ENCODE results near the gene ZBED2.

DNA sequence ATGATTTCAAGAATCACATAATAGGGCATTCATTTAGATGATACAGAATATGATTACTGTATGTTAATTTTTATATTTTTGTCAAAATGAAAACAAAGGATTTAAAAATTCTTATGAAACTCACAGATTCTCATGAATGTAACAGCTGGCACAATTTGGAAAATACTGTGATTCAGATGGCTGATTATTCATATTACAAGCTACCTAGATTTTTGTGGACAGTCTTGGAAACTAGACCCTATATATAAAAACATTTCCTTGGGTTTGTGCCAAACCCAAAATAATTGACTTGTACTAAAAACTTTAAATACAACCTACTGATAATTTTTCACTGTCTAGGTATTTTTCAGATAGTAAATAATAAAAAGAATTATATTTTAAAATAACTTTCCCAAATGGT, 26.2 kb downstream of the ZBED2 start:
- TF ChIP-seq JUN (IDR thresholded peaks at IDR 0.05): no peak
- no peak for TF ChIP-seq EP300 (IDR thresholded peaks at IDR 0.05)
- TF ChIP-seq PBX3 (IDR thresholded peaks at IDR 0.05): no peak
- TF ChIP-seq, protein P1, sequence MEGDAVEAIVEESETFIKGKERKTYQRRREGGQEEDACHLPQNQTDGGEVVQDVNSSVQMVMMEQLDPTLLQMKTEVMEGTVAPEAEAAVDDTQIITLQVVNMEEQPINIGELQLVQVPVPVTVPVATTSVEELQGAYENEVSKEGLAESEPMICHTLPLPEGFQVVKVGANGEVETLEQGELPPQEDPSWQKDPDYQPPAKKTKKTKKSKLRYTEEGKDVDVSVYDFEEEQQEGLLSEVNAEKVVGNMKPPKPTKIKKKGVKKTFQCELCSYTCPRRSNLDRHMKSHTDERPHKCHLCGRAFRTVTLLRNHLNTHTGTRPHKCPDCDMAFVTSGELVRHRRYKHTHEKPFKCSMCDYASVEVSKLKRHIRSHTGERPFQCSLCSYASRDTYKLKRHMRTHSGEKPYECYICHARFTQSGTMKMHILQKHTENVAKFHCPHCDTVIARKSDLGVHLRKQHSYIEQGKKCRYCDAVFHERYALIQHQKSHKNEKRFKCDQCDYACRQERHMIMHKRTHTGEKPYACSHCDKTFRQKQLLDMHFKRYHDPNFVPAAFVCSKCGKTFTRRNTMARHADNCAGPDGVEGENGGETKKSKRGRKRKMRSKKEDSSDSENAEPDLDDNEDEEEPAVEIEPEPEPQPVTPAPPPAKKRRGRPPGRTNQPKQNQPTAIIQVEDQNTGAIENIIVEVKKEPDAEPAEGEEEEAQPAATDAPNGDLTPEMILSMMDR (IDR thresholded peaks at IDR 0.05): no peak
- TF ChIP-seq, protein P2, sequence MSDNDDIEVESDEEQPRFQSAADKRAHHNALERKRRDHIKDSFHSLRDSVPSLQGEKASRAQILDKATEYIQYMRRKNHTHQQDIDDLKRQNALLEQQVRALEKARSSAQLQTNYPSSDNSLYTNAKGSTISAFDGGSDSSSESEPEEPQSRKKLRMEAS (IDR thresholded peaks at IDR 0.05): no peak
- no peak for TF ChIP-seq RFX5 (IDR thresholded peaks at IDR 0.05)
